Measurements from ENCODE around the gene DHRSX.

DHRSX gene

GRCh38 chrX:2451501-2452316 lies 49.1 kb downstream of the DHRSX start:
- no peak for DNase-seq

GRCh38 chrX:2450681-2451080 lies 50.1 kb downstream of the DHRSX start:
- no peak for DNase-seq

- no peak for DNase-seq
These were observed 51.5 kb downstream of the DHRSX start for GRCh38 chrX:2449135-2449886.

GRCh38 chrX:2447484-2447883 lies 53.3 kb downstream of the DHRSX start:
- no peak for DNase-seq

- no peak for DNase-seq
These were observed 54.0 kb downstream of the DHRSX start for GRCh38 chrX:2446815-2447214.

GRCh38 chrX:2445662-2446623 lies 54.8 kb downstream of the DHRSX start:
- no peak for DNase-seq

GRCh38 chrX:2442694-2443093 lies 58.1 kb downstream of the DHRSX start:
- DNase-seq: no peak

- no peak for DNase-seq
These were observed 59.3 kb downstream of the DHRSX start for GRCh38 chrX:2441466-2441865.

GRCh38 chrX:2439613-2440012 lies 61.2 kb downstream of the DHRSX start:
- no peak for DNase-seq

- DNase-seq: no peak
These were observed 65.3 kb downstream of the DHRSX start for GRCh38 chrX:2435465-2435864.

- no peak for DNase-seq
These were observed 66.3 kb downstream of the DHRSX start for GRCh38 chrX:2434270-2435163.

GRCh38 chrX:2432298-2432863 lies 68.4 kb downstream of the DHRSX start:
- DNase-seq: no peak

- no peak for DNase-seq
These were observed 70.4 kb downstream of the DHRSX start for GRCh38 chrX:2430265-2430825.

- no peak for DNase-seq
These were observed 73.0 kb downstream of the DHRSX start for GRCh38 chrX:2427737-2428136.

- DNase-seq: no peak
These were observed 73.6 kb downstream of the DHRSX start for GRCh38 chrX:2427147-2427546.

GRCh38 chrX:2426289-2426882 lies 74.4 kb downstream of the DHRSX start:
- no peak for DNase-seq

GRCh38 chrX:2425286-2426071 lies 75.3 kb downstream of the DHRSX start:
- no peak for DNase-seq

GRCh38 chrX:2424317-2424716 lies 76.5 kb downstream of the DHRSX start:
- no peak for DNase-seq

- DNase-seq: no peak
These were observed 76.9 kb downstream of the DHRSX start for GRCh38 chrX:2423899-2424298.

- DNase-seq: no peak
These were observed 77.5 kb downstream of the DHRSX start for GRCh38 chrX:2423282-2423681.
